ENCODE data around the gene KCNMA1.

Gene KCNMA1

GRCh38 chr10:77180794-77181193 is 456.8 kb downstream of the KCNMA1 start:
- DNase-seq (ENCODE audit: low read depth), result peak; percentile 62

DNA sequence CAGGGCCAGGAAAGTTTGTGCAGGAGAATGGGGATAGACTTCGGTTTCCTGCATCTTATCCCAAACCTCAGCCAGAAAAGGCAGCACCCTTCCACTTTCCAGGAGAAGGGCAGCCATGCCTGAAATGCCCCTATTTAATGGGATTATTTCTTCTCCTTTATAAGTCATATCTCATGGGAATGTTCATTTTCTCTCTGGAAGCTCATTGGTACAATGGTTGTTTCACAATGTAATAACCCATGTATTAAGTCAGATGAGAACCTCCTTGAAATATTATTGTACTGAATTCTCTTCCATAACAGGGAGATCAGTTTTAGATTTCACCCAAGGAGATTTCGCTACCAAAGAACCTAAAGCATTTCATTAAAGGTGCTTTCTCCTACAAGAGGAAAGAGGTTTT is 457.5 kb downstream of the KCNMA1 start:
- no peak for DNase-seq (ENCODE audit: low read depth)

- DNase-seq (ENCODE audit: low read depth), result peak; percentile 90
These were observed 458.5 kb downstream of the KCNMA1 start for GRCh38 chr10:77179015-77179695.

DNA sequence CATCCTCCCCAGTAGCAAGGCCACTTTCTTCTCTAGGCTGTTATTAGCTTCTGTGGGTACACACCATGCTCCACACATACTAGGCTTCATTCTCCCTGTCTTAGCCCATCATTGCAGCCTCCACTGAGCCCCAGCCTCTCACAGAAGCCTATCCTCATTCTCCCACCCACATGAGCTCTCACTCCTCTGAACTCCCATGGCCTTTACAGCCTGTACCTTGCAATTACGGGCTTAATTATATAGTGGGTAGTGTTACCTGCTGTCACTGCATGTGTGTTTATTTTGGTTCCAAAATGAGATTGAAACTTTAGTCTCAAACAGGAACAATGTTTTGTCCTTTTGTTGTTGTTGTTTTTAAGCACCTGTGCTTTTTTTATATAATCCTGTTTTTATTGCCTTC is 460.0 kb downstream of the KCNMA1 start:
- DNase-seq (ENCODE audit: low read depth), result no peak

- no peak for DNase-seq (ENCODE audit: low read depth)
These were observed 460.4 kb downstream of the KCNMA1 start for GRCh38 chr10:77177161-77177560.

DNA sequence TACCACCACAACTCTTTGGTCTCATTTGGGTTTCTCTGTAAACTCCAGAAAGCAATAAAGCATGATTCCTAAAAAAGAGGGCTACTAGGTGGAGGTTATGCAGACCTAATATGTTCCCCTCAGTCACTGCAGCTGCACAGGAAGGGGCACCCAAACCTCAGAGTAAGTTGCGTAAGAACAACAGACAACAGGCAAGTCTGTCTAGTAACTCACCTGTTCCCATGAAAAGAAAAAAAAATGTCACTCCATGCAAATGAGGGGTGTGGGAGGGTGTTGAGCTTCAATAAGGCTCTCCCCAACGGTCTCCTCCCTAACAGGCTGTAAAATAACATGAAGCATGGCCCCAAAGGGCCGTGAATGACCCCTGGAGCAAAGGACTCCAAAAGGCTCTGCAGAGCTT is 461.4 kb downstream of the KCNMA1 start:
- DNase-seq (ENCODE audit: low read depth), result no peak

DNA sequence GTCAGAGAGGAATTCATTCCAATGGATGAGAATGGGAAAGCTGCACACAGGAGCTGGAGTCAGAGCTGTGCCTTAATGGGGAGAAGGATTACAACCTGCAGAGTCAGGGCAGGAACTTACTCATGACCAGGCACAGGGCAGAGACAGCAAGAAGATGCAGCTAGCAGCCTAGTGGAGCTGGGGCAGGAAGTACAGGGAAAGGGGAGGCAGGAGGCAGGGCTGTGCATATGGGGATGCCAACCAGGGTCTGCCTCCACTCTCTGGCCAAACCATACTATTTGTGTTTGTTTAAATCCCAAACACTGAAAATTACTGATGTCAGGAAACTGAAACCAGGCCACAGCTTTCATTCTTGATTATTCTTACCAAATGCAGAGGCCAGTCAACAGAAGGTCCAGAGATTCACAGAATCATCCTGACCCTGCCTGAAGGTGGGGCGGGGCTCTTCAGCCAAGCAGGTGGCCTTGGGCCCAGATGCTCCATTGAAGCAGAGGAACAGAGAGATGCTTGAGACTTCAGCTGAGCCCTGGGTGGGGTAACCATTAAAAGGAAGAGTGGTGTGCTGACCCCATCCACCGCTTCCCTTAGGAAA is 461.9 kb downstream of the KCNMA1 start:
- DNase-seq (ENCODE audit: low read depth), result peak; percentile 39

GRCh38 chr10:77173615-77174461 is 463.8 kb downstream of the KCNMA1 start:
- DNase-seq (ENCODE audit: low read depth), result peak; percentile 81

DNA sequence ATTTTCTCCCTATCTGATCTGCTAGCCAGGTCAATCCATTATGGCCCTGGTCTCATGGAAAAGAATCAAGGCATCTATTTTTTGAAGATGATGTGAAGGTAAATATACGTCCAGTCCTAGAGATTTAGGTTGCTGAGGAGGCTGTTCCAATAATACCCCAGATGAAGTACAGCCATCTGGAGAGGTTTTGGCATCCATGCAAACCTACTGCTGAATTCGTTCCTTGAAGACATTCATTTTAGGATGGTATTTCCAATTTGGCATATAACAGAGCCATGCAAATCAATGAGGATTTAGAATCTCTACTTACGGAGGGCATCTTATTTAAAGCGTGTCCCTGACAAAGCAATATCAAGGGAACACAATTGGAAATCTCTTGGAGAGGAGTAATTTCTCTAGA is 465.5 kb downstream of the KCNMA1 start:
- no peak for DNase-seq (ENCODE audit: low read depth)

DNA sequence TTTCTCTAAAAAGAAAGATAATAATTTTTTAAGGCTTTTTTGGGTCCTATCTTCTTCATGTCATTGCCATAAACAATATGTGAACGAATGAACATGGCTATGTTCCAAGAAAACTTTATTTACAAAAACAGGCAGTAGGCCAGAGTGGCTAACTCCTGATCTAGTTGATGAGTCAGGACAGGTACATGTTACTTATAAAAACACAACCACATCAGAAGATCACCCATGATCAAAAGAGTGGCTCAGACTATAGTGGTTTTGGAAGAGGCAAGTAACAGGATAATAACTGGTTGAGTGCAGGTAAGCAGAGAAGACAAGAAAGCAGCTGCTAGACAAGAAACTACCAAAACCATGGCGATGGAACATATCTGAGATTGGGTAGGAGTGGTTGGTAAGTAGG is 468.7 kb downstream of the KCNMA1 start:
- DNase-seq (ENCODE audit: low read depth), result no peak

GRCh38 chr10:77168161-77168560 is 469.4 kb downstream of the KCNMA1 start:
- no peak for DNase-seq (ENCODE audit: low read depth)

DNA sequence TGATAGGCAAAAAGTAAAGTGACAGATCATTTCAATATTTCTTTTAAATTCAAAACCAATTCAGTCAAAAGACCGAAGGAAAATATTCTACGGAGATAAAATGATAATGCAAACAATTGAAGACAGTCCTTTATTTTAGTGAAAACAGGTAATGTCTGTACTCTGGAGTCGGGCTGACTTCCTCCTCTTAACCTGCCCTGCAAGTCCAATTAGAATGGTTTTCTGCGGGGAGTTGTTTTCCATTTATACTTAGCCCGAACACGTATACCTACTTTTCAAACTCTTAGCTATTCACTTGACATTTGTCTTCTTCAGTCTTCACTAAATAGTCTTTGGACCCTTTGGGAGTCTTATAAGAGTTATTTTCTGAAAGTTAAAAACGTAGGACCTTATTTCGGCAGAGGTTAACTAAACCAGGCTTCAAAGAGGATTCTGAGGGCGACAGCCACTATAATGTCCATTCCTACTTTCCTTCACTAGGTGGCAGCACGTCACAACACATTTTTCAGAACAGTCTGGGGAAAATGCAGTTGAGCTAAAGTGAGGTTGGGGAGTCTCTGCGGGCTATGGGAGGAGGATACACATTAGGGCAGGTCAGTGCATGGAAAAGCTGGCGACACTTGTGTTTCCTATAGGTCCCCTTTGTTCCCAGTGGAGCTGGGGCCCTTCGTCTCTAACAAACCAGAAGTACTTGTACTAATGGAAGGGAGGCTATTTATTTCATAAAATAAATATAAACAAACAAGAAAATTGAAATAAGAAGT is 472.0 kb downstream of the KCNMA1 start:
- DNase-seq (ENCODE audit: low read depth), result peak; percentile 85

DNA sequence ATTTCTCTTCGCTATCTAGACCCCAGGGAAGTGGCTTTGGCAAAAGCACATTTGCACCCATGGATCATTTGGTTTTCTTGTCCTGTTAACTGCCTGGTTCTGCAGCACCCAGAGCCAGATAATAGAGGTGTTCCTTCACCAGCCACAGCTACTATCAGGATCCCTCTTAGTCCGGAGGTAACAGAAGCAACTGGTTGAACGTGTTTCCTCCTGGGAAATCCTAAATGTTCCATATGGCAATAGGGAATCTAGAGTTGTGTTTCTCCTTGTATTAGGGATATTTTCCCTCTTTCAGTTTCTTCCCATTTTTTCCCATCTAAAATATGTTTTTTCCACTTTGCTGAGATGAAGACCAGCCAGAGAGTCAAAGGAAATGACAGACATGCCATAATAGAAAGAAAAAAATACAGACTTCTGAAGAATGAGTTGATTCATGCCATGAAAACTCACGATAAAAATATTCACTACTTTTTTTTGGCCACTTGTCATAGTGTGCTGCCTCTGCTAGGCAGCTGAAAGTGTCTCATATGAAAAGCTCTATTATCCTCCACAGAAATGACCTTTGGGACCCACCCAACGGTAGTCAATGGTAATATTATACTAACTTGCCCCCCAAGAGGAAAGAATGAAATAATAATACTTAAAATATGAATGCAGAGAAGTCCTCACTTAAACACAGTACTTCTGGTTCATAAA is 472.8 kb downstream of the KCNMA1 start:
- DNase-seq (ENCODE audit: low read depth), result peak; percentile 86

DNA sequence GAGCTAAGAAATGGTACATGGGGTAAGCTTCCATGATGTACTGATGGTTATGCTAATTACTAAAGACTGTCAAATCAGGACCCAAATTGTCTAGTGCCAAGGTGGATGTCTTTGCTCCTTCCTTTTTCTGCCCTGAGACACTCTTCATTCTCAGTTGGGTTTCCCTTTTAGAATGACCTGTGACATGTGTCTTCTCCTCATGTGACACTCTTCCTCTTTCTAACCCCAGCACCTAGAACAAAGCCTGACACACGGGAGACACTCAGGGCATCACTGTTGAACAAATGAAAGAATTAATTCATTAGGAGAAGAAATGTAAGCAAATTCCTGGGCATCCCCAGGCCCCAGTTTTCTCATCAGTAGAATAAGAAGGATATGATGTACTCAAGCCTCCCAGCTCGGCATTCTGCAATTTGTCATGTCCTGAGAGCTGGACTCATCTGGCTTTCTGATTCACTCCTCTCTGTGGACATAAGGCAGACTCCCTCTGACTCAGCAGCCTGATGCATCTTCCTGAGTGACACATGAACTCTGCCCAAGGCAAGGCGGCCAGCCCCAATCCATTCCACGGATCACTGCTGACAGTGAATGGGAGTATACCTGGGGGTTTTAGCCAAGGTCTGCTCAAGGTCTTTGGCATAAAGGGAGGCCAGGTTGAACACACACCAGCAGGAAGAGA is 473.8 kb downstream of the KCNMA1 start:
- peak; percentile 100 for DNase-seq (ENCODE audit: low read depth)

GRCh38 chr10:77162697-77163096 is 474.9 kb downstream of the KCNMA1 start:
- peak; percentile 97 for DNase-seq (ENCODE audit: low read depth)

- peak; percentile 97 for DNase-seq (ENCODE audit: low read depth)
These were observed 476.9 kb downstream of the KCNMA1 start for GRCh38 chr10:77160679-77161078.

DNA sequence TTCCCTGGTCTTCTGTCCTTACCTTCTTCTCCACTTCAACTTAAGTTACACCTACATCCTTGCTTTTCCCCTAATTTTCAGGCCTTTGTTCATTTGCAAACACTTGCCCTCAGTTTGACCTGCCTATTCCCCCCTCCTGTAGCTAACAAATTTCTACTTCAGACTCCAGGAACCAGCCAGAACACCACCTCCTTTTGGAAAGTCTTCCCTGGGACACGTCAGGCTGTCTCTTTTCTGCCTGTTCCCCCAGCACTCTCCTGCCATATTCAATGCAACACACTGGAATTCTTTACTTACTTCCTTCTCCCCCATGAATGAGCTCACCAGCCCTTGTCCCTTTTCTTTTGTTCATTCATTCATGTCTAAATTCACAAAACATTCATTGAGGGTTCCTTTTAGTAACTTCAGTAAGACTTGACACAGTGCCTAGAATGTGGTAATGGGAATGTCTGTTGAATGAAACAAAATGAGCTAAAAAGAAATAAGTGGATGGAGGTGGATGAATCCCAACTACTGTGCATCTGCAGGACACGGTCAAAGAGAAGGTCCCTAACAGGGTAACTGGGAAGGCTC is 478.0 kb downstream of the KCNMA1 start:
- DNase-seq (ENCODE audit: low read depth), result no peak

GRCh38 chr10:77158666-77159065 is 478.9 kb downstream of the KCNMA1 start:
- DNase-seq (ENCODE audit: low read depth), result no peak

DNA sequence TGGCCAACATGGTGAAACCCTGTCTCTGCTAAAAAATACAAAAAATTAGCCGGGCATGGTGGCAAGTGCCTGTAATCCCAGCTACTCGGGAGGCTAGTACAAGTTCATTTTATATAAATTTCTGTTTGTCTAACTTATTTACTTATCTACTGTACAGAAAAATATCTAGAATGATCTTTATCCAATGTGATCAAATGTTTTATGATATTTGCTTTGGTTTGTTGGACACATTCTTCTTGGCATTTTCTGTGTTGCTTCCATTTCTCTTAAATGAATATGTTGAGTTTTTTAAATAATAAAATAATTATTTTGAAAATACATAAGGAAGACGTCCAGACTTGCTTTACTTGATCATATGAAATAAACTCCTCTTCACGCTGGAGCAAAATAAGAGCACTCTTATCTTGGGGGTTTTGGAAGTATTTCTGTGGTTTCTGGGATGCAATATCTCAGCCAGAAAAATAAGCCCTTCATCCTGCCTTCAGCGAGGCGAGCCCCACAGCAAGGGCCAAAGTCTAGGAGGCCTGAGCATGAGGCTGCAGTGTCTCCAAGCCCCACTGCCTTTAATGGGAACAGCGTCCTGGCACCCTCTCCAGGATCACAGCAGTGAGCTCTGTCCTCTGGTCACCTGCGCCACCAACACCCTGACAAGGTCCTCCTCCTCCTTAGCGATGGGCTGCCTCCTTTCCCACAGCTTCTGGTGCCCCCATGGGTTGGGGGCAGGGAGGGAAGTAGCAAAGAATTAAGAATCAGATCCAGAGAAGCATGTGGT is 480.2 kb downstream of the KCNMA1 start:
- DNase-seq (ENCODE audit: low read depth), result no peak

GRCh38 chr10:77156406-77156879 is 481.2 kb downstream of the KCNMA1 start:
- DNase-seq (ENCODE audit: low read depth), result peak; percentile 76
